ENCODE results near the gene CCDC106.

DNA sequence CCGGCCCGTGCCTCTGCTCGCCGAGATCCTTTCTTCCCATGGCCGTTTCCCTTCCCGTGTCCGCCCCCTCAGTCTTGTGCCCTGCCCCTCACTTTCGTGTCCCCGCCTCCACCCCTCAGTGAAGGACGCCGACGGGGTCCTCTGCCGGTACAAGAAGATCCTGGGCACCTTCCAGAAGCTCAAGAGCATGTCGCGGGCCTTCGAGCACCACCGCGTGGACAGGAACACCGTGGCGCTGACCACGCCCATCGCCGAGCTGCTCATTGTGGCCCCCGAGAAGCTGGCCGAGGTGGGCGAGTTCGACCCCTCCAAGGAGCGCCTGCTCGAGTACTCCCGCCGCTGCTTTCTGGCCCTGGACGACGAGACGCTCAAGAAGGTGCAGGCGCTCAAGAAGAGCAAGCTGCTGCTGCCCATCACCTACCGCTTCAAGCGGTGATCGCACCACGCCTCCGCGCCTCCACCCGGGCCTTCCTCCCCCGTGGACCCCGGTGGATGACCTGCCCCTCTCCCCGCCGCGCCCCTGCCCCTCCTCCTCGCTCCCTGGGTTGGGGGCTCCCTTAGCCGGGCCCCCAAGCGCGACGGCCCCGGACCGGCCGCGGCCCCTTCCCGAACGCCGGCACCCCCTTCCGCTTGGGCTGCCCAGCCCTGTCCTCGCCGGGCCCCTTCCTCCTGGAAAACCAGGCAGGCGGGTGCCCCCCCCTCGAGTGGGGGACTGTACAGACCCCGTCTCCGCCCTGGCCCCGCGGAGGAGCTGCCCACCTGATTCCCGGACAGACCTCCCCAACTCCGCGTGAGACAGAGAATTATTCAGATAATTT is 4.5 kb downstream of the CCDC106 start:
- TF ChIP-seq, protein P1, sequence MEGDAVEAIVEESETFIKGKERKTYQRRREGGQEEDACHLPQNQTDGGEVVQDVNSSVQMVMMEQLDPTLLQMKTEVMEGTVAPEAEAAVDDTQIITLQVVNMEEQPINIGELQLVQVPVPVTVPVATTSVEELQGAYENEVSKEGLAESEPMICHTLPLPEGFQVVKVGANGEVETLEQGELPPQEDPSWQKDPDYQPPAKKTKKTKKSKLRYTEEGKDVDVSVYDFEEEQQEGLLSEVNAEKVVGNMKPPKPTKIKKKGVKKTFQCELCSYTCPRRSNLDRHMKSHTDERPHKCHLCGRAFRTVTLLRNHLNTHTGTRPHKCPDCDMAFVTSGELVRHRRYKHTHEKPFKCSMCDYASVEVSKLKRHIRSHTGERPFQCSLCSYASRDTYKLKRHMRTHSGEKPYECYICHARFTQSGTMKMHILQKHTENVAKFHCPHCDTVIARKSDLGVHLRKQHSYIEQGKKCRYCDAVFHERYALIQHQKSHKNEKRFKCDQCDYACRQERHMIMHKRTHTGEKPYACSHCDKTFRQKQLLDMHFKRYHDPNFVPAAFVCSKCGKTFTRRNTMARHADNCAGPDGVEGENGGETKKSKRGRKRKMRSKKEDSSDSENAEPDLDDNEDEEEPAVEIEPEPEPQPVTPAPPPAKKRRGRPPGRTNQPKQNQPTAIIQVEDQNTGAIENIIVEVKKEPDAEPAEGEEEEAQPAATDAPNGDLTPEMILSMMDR (IDR thresholded peaks at IDR 0.05), result no peak
- no peak for TF ChIP-seq POLR2A (IDR thresholded peaks at IDR 0.05)

All from Peyer's patch (tissue), 4 donors.